OCI-M1 (cell line): ENCODE data around the gene NOTCH2.
"Not testable (repeated sequence)": the region's sequence is repeated elsewhere in the genome, so short reads cannot be mapped to it uniquely, and the experiment has no call there.

Experiments used
- DNase-seq: peaks from one replicate; lab custom pipeline; 2025; lab: John Stamatoyannopoulos, UW

The NOTCH2 gene

DNA sequence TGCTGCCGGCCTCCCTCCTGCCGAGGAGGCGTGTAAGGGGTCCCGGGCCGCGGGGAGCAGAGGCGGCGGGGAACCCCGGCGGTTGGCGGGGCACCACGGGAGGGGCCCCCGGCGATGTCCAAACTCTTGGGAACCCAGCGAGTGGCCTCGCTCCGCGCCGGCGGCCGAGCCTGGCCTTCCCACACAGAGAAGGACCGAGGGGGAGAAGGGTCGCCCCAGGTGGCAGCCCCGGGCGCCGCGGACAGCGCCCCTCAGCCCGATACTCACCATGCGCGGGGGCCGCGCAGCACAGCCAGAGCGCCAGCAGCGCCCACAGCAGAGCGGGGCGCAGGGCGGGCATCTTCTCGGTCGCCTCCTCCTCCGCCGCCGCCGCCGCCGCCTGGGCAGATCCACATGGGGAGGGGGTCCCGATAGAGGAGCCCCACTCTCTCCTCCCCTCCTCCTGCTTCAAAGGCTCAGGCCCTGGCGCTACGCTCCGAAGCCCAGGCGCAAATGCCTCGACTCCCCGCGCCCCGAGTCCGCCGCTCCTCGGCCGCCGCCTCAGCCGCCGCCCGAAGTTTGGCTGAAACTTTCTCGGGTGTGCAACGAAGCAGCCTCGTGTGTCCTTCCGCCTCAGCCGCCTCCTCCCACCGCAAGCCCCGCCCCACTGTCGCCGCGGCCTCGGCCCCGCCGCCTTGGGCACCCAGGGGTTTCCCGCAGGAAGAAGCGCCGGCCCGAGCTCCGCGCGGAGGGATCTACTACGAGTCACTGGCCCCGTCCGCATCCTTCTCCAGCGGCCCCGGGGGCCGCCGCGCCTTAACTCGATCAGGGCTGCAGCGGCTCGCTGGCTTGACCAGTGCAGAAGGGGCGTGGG lies at the start of gene NOTCH2:
NOTCH2 (minus strand) TSS at position 596 of the 853 bp plus-strand sequence; CDS start at position 340, 256 bp downstream.
- DNase-seq: peak; percentile 80

DNA sequence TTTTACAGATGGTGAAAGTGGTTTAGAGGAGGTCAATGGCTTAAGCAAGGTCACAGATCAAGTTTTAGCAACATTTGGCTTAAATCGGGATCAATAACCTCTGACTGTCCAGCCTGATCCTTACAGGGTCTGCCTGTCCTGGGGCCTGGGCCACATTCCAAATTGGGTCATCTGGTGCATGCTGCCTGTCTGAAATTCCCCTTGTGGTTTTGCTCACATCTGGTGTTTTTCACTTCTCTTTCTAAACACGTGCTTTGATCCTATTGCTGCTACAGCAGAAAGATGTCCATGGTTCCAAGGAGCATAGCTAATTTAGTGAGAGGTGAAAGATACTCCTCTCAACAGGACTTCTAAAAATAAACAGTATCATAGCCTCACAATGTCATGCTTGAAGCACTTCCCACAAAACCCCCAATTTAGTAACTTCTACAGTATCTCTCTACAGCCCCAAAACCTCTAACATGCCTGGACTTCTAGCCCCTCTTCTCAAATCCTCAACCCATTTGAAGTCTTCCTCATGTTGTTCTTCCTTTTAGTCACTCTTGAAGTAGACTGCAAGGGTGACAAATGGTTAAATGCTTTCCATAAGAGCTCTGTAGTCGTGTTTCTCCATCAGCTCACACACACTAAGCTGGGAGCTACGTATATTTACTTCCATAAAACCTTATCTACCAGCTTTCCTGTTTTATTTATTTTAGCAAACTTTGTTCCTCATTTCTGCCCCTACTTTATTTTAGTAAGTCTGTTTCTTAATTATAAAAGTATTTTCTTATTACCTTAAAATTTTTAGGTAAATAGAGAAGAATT lies 48.1 kb upstream of the NOTCH2 start:
- DNase-seq: peak; percentile 61

DNA sequence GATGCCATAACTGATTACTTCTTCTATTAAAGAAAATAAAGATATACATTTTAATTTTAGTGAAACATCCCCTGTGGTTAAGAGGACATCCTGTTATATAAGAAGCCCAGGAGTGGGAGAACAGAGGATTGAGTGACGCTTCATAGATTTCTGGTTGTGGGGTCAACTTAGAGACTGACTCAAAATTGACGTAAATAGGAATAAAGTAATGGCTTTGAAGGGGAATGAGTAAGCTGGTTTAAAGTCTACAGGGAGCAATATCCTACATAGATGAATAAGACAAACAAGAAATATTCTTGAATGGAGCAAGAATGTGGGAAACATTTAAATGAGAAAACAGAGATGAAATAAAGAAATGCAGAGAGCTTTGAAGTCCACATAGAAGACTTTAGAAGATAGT lies 46.6 kb upstream of the NOTCH2 start:
- not testable (repeated sequence) for DNase-seq

DNA sequence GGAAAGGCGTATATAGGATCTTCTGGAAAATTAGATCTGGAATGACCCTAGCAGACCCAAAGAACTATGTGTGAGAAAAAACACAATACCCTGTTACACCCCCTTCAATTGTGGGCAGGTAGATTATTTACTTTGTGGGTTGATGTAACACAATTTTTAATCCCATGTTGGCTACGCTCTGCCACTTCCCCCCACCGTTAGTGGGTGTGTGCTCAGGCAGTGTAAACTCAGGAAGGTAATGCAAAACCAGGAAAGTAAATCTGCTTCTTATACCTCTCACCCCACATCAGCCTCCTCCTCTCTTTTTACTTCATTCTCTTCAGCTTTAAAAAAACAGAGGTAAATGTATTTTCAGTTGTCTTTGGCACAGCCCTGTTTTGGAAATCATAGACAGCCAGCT lies 43.7 kb upstream of the NOTCH2 start:
- DNase-seq: not testable (repeated sequence)

DNA sequence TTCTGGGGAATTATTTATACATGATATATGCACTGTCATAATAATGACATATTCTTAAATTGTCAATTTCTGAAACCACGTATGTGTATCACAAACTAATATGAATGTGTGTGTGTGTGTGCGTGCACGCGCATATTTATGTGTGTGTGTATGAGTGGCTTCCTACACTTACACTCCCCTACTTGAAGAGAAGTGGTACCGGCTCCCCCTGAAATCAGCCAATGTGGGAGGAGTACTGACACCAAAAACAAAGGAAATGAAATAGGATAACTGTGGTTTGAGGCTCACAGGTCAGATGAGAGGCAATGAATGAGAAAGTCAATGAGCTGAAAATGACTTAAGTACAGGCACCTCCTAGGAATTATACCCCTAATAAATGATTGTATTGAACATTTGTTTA lies 42.8 kb upstream of the NOTCH2 start:
- not testable (repeated sequence) for DNase-seq

DNA sequence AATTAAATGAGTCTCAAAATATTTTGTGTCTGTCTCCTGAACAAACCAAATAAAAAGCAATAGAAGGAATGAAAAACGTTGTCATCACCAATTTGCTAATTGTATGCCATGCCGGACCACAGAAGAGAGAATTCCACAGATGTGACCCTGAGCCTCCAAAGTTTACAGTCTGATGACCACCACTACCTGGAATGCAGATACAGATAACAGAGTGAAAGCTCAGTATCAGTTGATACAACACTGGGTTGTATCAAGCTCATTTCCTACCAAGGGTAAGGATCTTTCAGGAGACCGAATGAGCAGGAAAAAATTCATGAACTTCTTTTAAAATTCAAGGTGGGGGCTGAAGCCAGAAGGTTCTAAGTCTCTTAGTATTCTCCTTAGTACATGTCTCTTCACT lies 42.3 kb upstream of the NOTCH2 start:
- DNase-seq: not testable (repeated sequence)

DNA sequence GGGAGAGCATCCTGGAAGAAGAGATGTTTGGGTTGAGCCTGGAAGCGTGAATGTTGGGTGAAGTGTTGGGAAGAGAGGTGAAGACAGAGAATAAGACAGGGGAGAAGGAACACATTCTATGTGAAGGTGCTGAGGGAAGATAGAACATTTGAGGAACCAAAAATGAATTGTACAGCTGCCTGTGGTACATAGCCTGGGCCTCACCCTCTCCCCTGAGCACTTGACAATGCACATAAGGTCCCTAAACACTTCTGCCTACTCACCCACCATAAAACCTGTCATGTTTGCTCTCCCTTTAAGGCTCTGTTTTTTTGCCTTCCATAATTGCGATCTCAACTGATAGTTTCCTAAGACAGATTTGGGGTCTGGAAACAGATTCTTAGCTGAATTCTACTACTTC lies 41.5 kb upstream of the NOTCH2 start:
- DNase-seq: not testable (repeated sequence)

DNA sequence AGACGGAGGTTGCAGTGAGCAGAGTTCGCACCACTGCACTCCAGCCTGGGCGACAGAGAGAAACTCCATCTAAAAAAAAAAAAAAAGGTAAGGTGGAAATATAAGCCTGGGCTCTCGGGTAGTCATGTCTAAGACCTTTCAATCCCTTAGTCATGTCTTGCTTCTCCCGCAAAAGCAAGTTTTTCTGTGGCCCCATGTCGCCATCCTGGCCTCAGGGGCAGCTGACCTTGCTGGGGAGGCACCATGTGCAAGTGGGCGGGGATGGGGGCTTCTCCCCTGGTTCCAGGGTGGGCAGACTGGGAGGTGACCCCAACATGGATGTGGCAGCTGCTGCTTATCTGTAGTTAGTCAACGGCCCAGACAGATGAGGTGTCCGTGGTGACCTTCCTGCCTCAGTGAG lies 40.2 kb upstream of the NOTCH2 start:
- not testable (repeated sequence) for DNase-seq

DNA sequence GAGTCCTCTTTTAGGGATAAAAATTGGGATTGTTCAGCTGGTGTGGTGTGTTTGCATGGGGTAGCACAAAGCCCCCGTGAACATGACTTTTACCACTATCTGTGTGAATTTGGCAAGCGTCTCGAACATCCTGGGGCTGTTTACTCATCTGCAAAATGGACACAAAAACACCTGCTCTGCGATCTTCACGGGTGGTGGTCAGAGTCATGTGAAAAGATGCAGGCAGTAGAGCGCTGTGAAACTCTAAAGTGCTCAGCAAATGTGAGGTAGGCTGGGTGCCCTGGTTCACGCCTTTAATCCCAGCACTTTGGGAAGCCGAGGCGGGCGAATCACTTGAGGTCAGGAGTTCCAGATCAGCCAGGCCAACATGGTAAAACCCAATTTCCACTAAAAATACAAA lies 39.7 kb upstream of the NOTCH2 start:
- not testable (repeated sequence) for DNase-seq

DNA sequence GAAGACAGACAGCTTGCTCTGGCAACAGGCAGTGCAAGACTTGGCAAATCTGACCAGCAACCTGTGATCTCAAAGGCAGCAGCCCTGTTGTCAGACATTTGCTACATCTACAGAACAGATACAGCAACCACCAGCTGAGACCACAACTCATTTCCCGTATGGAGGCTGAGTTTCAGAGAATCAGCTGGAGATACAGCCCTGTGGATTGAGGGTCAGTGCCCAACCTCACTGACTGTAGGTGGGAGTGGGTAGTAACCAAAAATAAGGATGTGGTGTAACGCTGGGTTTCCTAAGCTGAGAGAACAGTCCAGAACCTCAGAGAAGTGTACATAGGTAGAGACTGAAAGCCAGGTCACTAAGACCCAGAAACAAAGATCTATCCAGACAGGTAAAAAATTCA lies 35.8 kb upstream of the NOTCH2 start:
- DNase-seq: not testable (repeated sequence)

DNA sequence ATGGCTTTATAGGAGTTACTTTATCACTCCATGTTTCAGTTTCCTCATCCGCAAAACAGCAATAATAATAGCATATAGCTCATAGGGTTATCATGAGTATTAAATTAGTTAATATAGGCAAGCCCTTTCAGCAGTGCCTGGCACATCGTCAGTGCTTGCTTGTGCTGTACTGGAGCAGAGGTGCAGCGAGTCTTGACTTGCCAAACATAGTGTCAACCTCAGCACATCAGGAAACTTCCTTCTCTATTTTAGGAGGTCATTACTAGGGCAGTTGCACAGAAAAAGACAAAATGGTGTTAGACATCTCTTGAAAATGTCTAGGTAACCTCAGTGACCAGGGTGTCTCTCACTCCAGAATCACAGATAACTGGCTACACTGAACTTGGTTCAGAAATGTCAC lies 34.3 kb upstream of the NOTCH2 start:
- DNase-seq: not testable (repeated sequence)

DNA sequence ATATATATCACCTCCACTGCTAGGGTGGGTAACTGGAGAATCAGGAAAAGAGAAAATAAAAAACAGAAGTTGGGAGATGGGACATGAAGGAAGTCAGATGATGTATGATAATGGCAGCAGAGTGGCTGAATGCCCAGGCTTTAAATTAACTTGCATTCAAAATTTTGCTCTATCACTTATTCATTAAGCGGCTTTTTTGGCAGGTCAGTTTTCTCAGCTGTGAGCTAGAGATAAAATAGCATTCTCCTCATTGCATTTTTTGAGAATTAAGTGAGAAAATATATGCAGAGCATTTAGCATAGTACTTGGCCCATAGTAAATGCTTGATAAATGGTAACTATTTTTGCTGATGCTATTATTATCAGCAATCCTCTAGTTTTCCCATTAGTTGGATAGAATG lies 32.1 kb upstream of the NOTCH2 start:
- not testable (repeated sequence) for DNase-seq

DNA sequence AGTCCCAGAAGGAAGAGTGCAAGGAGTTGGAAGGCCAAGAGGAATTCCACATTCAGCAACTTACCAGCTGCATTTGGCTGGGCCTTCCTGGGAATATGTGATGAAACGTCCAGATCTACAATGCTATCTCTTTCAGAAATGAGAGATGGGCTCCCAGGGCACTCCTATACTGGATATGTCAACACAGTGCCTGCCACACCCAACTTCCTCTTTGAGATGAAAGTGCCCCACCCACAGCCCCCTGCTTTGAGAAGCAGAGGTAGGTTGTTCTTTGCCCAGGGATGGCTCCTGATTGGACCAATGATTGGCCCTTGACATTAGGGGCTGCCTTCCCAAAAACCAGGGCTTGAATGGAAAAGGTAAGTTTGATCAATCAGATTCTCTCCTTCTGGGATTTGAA lies 31.1 kb upstream of the NOTCH2 start:
- not testable (repeated sequence) for DNase-seq

DNA sequence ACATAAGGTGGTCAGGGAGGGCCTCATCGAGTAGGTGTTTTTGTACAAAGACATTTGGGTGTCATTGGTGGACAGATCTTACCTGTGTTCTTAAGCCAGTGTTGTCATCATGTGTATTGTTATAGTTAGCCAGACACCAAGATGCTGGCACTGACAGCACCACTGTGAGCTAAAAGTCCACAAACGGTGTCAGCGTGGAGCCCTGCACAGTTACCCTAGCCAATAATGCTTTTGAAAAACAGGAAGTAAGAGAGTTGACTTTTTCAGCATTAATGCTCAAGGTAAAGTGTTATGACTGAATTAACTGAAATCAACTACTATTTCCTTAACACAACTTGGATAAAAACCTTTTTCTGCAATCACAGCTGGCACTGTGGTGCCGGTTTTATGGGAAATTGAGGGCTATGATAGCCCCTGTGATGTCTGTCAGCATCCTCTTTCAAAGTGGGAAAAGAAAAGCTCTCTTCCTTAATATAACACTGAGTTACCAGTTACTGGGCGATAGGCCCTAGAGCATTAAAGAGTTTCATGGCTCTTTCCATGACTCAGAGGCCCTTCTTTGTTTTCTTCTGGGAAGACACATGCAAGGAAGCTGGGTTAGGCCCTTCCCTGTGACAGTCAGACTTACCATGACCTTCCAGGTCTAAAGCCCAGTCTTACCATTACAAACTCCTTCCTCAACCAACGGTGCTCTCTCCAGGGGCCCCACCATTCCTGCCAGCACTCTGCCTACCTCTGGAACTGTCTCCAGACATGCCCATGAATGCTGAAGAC lies 29.7 kb upstream of the NOTCH2 start:
- DNase-seq: not testable (repeated sequence)

DNA sequence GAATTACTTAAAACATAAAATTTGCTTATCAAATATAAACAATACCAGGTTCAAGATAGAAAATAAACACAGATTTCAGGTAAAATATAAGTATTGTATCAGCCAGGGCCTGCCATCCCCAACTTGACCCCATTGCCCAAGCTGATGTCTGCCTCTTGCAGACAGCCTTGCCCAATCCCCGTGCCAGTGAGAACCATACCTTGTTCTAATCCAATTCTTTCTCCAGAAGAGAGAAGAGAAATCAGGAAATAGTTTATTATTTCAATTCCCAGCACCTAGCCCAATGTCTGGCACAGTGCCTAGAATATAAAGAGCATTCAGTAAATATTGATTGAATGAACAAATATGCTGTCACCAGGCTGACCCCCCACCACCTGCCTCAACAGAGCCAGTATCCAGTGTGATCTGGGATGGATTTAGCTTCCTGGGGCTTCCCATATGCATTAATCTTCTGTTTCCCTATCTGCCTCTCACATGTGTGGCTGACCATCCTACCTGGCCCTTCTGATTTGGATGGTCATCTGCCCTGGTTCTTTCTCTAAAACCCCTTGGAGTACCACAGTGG lies 27.6 kb upstream of the NOTCH2 start:
- not testable (repeated sequence) for DNase-seq

DNA sequence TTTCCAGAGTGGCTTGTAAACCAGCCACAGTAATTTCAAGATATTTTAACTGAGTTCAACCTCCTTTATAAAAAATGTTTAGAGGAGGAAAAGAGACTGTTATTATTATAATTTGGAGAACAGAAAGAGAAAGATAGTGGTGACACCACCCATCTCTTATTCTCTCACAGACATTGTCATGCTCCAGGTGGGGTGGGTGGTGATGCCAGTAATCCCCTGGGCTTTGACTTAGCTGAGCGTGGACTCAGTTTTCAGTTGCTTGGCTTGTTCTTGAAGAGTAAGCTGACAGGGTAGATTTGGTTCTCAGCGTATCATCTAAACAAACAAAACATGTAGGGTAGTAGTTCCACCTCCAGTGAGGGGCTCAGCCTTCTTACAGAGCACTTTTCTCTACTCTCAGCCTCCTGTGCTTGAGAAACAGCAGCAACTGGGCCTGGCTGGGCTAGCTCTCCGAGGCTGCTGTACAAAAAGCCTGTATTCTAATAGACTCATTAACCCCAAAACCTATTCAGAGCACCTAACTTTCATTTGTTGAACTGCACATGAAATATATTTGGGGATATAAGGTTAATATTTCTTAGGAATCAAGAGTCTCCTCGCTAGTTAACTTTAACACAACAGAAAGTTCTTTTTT lies 24.2 kb upstream of the NOTCH2 start:
- DNase-seq: not testable (repeated sequence)

DNA sequence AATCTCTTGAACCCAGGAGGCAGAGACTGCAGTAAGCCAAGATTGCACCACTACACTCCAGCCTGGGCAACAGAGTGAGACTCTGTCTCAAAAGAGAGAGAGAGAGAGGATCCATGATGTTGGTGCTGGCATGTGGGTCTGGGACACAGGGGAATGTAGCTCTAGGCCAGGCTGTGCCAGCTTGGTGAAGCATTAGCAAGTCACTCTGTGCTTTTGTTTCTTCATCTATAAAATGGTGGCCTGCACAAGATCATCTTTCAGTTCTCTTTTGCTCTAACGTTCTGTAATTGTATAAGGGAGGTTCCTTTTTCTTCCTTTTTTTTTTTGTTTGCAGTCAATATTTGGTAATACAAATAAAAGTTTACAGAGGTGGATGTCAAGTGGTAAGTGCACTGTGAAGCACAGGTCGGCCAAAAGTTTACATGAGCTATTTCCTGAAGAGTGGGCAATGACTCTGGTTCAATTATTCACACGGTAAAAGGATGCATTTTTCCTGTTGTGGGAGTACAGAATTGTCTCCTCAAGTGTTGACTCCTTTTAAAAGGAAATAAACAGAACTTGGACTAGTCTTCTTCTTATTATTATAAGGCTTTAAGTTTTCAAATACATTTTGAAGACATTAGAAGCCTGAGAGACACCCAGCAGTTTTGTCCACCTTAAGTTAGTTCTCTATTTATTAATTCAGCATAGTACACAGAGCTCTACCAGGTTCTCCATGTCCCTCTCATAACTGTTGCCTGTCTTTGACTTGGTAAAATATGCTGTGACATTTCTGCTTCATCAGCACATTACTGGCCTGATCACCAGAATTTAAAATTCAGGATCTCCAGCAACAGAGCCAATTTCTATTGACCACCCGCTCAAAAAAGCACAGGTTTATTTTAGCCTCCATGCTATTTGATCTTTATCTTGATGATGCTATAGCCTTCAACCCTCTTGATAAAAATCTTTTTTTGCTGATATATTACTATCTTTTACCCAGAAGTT lies 23.1 kb upstream of the NOTCH2 start:
- not testable (repeated sequence) for DNase-seq

DNA sequence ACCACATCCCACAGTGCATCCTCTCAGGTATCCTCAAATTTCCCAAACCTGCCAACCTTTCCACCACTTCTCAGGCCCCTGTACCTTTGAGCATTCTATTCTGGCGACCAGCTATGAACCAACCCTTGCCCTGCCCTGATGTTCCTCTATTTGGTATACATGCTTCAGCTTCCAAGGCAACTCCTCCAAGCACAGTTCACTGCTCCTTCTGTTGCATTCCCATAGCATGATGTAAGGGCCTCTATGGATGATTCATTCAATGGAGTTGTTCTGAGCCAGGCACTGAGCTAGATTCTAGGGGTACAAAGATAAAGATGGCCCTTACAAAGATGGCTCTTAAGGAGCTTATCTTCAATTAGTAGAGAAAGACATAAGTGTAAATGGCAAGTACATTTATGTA lies 21.4 kb upstream of the NOTCH2 start:
- not testable (repeated sequence) for DNase-seq

DNA sequence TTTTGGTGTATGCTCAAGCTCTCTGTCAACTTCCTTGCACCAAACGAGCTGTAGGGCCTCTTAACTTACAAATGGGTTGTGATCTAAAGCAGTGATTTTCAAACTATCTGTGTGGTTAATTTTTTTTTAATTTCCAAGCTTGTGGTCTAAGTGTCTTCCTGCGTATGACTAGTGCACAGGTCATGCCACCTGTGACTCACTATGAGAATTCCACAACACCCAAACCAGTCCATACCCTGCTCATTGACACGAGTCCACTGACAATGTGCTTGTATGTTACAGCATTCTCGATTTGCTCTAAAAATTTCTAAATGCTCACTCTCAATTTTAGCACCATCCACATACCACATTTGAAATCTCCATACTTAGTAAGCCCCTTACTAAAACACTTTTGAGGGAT lies 18.5 kb upstream of the NOTCH2 start:
- DNase-seq: not testable (repeated sequence)

DNA sequence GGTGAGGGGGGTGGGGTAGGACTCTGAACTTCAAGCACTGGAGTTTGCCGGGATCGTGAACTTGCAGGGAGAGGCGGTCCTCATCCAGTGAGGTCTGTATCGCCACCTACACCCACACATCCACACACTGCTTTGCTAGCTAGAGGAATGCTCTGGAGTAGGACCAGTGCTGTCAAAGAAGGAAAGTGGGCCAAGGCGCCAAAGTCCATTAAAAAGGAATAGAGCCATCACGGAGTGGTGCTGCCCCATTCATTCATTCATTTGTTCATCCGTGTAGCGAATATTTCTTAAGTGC lies 405 bp upstream of the NOTCH2 start:
- DNase-seq: not testable (repeated sequence)
